GM23338 (cell line): ENCODE results near the gene SYT7. TPM values are rescaled to one million over a fixed set of nuclear protein-coding genes. Genes with fewer than 3 reads are reported as not detected.

Source experiments
- ATAC-seq: fragments of 200-7000 bp; cut with Tn5 transposase; 3 replicates; pipeline ENCODE4 v1.9.1; 2020
- DNase-seq: peaks from one replicate; pipeline ENCODE4 v3.0.0-alpha.2; 2015; ENCODE audit warnings: low spot score
- H2AFZ ChIP-seq: fragments of 200-600 bp; sonication (generic); 2 replicates; pipeline ENCODE4 v1.8.0; 2016; ENCODE audit warnings: antibody characterized with exemption, mild to moderate bottlenecking, moderate library complexity
- H3F3A ChIP-seq: fragments of 200-600 bp; sonication (generic); replicated peaks from 2 replicates; pipeline ENCODE4 v1.8.0; 2017; ENCODE audit warnings: antibody characterized with exemption, mixed run types, low read depth
- H3K27ac ChIP-seq: fragments of 200-600 bp; sonication (generic); 2 replicates; pipeline ENCODE4 v1.6.1; 2016; ENCODE audit warnings: low read depth
- H3K27me3 ChIP-seq: fragments of 200-600 bp; sonication (generic); 2 replicates; pipeline ENCODE4 v1.8.0; 2016; ENCODE audit warnings: mild to moderate bottlenecking, mixed run types, moderate library complexity; ENCODE audit not compliant: insufficient read depth
- H3K36me3 ChIP-seq: fragments of 200-600 bp; sonication (generic); 2 replicates; pipeline ENCODE4 v1.8.0; 2016; ENCODE audit warnings: mild to moderate bottlenecking; ENCODE audit not compliant: insufficient read depth
- H3K4me1 ChIP-seq: fragments of 200-600 bp; sonication (generic); 2 replicates; pipeline ENCODE4 v1.8.0; 2016; ENCODE audit warnings: mild to moderate bottlenecking, moderate library complexity; ENCODE audit not compliant: insufficient read depth
- H3K4me2 ChIP-seq: fragments of 200-600 bp; sonication (generic); 2 replicates; pipeline ENCODE4 v1.7.1; 2017; ENCODE audit warnings: mixed run types
- H3K4me3 ChIP-seq: fragments of 200-600 bp; sonication (generic); 2 replicates; pipeline ENCODE4 v1.6.1; 2016; ENCODE audit warnings: mixed run types
- H3K79me2 ChIP-seq: fragments of 200-600 bp; sonication (generic); replicated peaks from 2 replicates; pipeline ENCODE4 v1.8.0; 2017; ENCODE audit warnings: mild to moderate bottlenecking; ENCODE audit not compliant: insufficient read depth
- H3K9me2 ChIP-seq: fragments of 200-600 bp; sonication (generic); 2 replicates; pipeline ENCODE4 v1.8.0; 2017; ENCODE audit not compliant: insufficient read depth
- H4K20me1 ChIP-seq: fragments of 200-600 bp; sonication (generic); replicated peaks from 2 replicates; pipeline ENCODE4 v1.8.0; 2017; ENCODE audit warnings: mild to moderate bottlenecking; ENCODE audit not compliant: insufficient read depth
- H3K27ac Mint-ChIP-seq: 2 replicates; pipeline ENCODE4 v1.8.0; 2020; ENCODE audit warnings: inconsistent platforms, mild to moderate bottlenecking, moderate library complexity, mixed read lengths
- H3K27me3 Mint-ChIP-seq: 3 replicates; pipeline ENCODE4 v1.8.0; 2022; ENCODE audit warnings: low read depth, mild to moderate bottlenecking, moderate library complexity, mixed read lengths, inconsistent platforms; ENCODE audit not compliant: insufficient read depth, poor library complexity
- H3K36me3 Mint-ChIP-seq: 3 replicates; pipeline ENCODE4 v1.8.0; 2021; ENCODE audit warnings: low read depth, mild to moderate bottlenecking, inconsistent platforms, moderate library complexity, mixed read lengths
- H3K4me1 Mint-ChIP-seq: 3 replicates; pipeline ENCODE4 v1.8.0; 2020; ENCODE audit warnings: mild to moderate bottlenecking, inconsistent platforms, mixed read lengths
- H3K4me3 Mint-ChIP-seq: 3 replicates; pipeline ENCODE4 v1.8.0; 2021; ENCODE audit warnings: moderate library complexity, mild to moderate bottlenecking, inconsistent platforms, mixed read lengths
- H3K9me3 Mint-ChIP-seq: 3 replicates; pipeline ENCODE4 v1.8.0; 2020; ENCODE audit warnings: moderate library complexity, mild to moderate bottlenecking, inconsistent platforms, mixed read lengths
- CREB1 ChIP-seq: fragments of 250-450 bp; sonication (Bioruptor Pico); IDR thresholded peaks from 2 replicates; pipeline ENCODE4 v1.5.0; 2020; ENCODE audit warnings: low read depth, mild to moderate bottlenecking, moderate library complexity
- EZH2phosphoT487 ChIP-seq: fragments of 200-600 bp; sonication (generic); IDR thresholded peaks from one replicate; pipeline ENCODE4 v1.8.1; 2018; ENCODE audit warnings: antibody characterized with exemption; ENCODE audit not compliant: unreplicated experiment
- JUNB ChIP-seq: IDR thresholded peaks from one replicate; pipeline ENCODE4 v1.6.1; 2016; ENCODE audit warnings: antibody characterized with exemption; ENCODE audit not compliant: unreplicated experiment
- NANOG ChIP-seq: IDR thresholded peaks from 2 replicates; pipeline ENCODE4 v1.6.1; 2016; ENCODE audit warnings: antibody characterized with exemption, borderline replicate concordance
- POLR2AphosphoS5 ChIP-seq: IDR thresholded peaks from 2 replicates; pipeline ENCODE4 v1.6.1; 2016; ENCODE audit warnings: antibody characterized with exemption, low read depth
- ZNF114 ChIP-seq: fragments of 250-450 bp; sonication (Bioruptor Pico); IDR thresholded peaks from 2 replicates; pipeline ENCODE4 v1.5.0; 2020; ENCODE audit warnings: mild to moderate bottlenecking, moderate library complexity
- ZNF331 ChIP-seq: fragments of 250-450 bp; sonication (Bioruptor Pico); IDR thresholded peaks from 2 replicates; pipeline ENCODE4 v1.5.0; 2020; ENCODE audit warnings: low read depth, mild to moderate bottlenecking, moderate library complexity
- polyA plus RNA-seq: library from polyadenylated mRNA; unstranded; fragments of >200 nt; fragmentation: Nextera tagmentation; extraction: Ambion mirVana; gene quantifications from 2 replicates; pipeline ENCODE4 v1.2.1, GENCODE V29; 2016
- total RNA-seq: library from RNA; depleted of rRNA; stranded (reverse); fragments of >200 nt; shearing (Covaris generic); gene quantifications from 2 replicates; pipeline ENCODE4 v1.2.3, GENCODE V29; 2014
- TF ChIP-seq, protein P1 (sequence below): fragments of 250-450 bp; sonication (Bioruptor Pico); IDR thresholded peaks from 2 replicates; pipeline ENCODE4 v1.5.0; 2020; ENCODE audit warnings: mild to moderate bottlenecking, moderate library complexity
- TF ChIP-seq, protein P2 (sequence below): IDR thresholded peaks from 2 replicates; pipeline ENCODE4 v1.6.1; 2016; ENCODE audit warnings: antibody characterized with exemption
- TF ChIP-seq, protein P3 (sequence below), 2 experiments: fragments of 200-600 bp in 1 of 2; sonication (generic) in 1 of 2; conservative IDR thresholded peaks; 2 replicates each; pipeline versions ENCODE4 v1.5.1 to v1.6.1; 2016 to 2017; ENCODE audit warnings: antibody characterized with exemption in 2 of 2, low read depth in 2 of 2, mild to moderate bottlenecking in 2 of 2, moderate library complexity in 1 of 2

The SYT7 gene
- total and polyA plus RNA-seq, 2 experiments from 2014 or later: 1.6 to 10.3 TPM

DNA sequence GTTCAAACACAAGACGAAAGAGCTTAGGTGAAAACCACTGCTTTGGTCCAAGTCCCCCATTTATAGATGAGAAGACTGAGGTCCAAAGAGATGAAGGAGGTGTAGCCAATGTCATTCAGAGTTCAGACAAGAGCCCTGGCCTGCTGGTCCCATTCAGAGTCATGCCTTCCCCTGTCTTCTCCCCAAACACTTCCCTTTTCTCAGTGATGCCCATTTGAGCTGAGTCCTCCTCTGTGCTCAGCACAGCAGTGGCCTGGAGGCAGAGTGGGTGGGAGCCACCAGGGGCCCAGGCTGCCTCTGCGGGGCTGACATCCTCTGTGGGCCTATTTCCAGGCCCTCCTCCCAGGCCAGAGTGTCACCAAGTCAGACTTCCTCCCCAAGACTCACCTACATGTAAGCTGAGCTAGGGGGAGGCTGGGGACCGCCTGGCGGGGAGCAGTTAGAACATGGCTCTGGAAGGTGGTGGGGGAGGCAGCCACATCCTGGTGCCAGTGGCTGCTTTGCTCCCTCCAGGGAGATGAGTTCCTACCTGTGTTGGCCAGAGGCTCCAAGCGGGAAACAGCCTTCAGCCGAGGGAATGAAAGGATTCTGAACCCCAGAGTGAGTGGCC is 94.8 kb downstream of the SYT7 start (continued):
- TF ChIP-seq, protein P1, sequence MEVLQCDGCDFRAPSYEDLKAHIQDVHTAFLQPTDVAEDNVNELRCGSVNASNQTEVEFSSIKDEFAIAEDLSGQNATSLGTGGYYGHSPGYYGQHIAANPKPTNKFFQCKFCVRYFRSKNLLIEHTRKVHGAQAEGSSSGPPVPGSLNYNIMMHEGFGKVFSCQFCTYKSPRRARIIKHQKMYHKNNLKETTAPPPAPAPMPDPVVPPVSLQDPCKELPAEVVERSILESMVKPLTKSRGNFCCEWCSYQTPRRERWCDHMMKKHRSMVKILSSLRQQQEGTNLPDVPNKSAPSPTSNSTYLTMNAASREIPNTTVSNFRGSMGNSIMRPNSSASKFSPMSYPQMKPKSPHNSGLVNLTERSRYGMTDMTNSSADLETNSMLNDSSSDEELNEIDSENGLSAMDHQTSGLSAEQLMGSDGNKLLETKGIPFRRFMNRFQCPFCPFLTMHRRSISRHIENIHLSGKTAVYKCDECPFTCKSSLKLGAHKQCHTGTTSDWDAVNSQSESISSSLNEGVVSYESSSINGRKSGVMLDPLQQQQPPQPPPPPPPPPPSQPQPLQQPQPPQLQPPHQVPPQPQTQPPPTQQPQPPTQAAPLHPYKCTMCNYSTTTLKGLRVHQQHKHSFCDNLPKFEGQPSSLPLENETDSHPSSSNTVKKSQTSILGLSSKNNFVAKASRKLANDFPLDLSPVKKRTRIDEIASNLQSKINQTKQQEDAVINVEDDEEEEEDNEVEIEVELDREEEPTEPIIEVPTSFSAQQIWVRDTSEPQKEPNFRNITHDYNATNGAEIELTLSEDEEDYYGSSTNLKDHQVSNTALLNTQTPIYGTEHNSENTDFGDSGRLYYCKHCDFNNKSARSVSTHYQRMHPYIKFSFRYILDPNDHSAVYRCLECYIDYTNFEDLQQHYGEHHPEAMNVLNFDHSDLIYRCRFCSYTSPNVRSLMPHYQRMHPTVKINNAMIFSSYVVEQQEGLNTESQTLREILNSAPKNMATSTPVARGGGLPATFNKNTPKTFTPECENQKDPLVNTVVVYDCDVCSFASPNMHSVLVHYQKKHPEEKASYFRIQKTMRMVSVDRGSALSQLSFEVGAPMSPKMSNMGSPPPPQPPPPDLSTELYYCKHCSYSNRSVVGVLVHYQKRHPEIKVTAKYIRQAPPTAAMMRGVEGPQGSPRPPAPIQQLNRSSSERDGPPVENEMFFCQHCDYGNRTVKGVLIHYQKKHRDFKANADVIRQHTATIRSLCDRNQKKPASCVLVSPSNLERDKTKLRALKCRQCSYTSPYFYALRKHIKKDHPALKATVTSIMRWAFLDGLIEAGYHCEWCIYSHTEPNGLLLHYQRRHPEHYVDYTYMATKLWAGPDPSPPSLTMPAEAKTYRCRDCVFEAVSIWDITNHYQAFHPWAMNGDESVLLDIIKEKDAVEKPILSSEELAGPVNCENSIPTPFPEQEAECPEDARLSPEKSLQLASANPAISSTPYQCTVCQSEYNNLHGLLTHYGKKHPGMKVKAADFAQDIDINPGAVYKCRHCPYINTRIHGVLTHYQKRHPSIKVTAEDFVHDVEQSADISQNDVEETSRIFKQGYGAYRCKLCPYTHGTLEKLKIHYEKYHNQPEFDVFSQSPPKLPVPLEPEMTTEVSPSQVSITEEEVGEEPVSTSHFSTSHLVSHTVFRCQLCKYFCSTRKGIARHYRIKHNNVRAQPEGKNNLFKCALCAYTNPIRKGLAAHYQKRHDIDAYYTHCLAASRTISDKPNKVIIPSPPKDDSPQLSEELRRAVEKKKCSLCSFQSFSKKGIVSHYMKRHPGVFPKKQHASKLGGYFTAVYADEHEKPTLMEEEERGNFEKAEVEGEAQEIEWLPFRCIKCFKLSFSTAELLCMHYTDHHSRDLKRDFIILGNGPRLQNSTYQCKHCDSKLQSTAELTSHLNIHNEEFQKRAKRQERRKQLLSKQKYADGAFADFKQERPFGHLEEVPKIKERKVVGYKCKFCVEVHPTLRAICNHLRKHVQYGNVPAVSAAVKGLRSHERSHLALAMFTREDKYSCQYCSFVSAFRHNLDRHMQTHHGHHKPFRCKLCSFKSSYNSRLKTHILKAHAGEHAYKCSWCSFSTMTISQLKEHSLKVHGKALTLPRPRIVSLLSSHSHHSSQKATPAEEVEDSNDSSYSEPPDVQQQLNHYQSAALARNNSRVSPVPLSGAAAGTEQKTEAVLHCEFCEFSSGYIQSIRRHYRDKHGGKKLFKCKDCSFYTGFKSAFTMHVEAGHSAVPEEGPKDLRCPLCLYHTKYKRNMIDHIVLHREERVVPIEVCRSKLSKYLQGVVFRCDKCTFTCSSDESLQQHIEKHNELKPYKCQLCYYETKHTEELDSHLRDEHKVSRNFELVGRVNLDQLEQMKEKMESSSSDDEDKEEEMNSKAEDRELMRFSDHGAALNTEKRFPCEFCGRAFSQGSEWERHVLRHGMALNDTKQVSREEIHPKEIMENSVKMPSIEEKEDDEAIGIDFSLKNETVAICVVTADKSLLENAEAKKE: no peak
- TF ChIP-seq EZH2phosphoT487 (no peak), NANOG (no peak), ZNF331 (no peak), ZNF114 (CRISPR knock-in tag) (no peak), CREB1 (CRISPR knock-in tag) (no peak)

DNA sequence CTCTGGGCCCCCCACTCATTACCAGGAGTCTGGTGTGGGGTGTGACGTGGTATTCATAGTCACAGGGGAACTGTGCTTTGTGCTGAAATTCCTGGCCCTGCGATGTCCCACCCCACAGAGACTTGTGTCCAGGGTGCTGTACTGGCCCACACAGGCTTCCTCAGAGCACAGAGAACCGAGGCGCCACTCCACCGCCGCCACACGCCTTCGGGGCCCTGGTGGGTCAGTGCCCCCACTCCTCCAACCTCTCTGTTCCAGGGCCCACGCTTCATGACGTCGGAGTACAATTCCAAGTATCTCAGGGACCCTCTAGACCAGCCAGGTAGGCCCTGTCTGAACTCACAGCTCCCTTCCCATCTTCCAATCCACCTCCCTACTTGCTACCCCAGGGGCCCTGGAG is 95.8 kb downstream of the SYT7 start:
- Mint-ChIP-seq H3K36me3 (no peaks in the 10 kb centered on the region), H3K27ac (no peak overlapping the region), H3K9me3 (no peaks in the 10 kb centered on the region; the same call in 2 of the 3 replicates), H3K4me1 (peaks cover 47% of the 10 kb centered on the region), H3K27me3 (peaks cover 23% of the 10 kb centered on the region), H3K4me3 (no peak overlapping the region)
- H3K4me3 ChIP-seq: no peak overlapping the region
- H3K36me3 ChIP-seq: no peaks in the 10 kb centered on the region
- TF ChIP-seq, protein P2, sequence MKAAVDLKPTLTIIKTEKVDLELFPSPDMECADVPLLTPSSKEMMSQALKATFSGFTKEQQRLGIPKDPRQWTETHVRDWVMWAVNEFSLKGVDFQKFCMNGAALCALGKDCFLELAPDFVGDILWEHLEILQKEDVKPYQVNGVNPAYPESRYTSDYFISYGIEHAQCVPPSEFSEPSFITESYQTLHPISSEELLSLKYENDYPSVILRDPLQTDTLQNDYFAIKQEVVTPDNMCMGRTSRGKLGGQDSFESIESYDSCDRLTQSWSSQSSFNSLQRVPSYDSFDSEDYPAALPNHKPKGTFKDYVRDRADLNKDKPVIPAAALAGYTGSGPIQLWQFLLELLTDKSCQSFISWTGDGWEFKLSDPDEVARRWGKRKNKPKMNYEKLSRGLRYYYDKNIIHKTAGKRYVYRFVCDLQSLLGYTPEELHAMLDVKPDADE: no peak
- no peak for TF ChIP-seq EZH2phosphoT487
- TF ChIP-seq, protein P3, sequence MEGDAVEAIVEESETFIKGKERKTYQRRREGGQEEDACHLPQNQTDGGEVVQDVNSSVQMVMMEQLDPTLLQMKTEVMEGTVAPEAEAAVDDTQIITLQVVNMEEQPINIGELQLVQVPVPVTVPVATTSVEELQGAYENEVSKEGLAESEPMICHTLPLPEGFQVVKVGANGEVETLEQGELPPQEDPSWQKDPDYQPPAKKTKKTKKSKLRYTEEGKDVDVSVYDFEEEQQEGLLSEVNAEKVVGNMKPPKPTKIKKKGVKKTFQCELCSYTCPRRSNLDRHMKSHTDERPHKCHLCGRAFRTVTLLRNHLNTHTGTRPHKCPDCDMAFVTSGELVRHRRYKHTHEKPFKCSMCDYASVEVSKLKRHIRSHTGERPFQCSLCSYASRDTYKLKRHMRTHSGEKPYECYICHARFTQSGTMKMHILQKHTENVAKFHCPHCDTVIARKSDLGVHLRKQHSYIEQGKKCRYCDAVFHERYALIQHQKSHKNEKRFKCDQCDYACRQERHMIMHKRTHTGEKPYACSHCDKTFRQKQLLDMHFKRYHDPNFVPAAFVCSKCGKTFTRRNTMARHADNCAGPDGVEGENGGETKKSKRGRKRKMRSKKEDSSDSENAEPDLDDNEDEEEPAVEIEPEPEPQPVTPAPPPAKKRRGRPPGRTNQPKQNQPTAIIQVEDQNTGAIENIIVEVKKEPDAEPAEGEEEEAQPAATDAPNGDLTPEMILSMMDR (conservative IDR thresholded peaks at IDR 0.05; ENCODE audit: low read depth in 2 of 2): no peak
- no peak for TF ChIP-seq JUNB
- no peak for TF ChIP-seq NANOG
- no peak for TF ChIP-seq POLR2AphosphoS5
- 0 out of 2 replicates have a peak, but pooled peaks cover 6% of the 10 kb centered on the region for H3F3A ChIP-seq
- peaks cover 30% of the 10 kb centered on the region for H3K4me1 ChIP-seq
- DNase-seq (no peak), ATAC-seq (no peak)
- no peaks in the 10 kb centered on the region for H3K9me2 ChIP-seq
- H4K20me1 ChIP-seq: 0 out of 2 replicates have a peak, but pooled peaks cover 2% of the 10 kb centered on the region
- H3K27ac ChIP-seq: no peak overlapping the region
- H2AFZ ChIP-seq: no peak overlapping the region
- no peaks in the 10 kb centered on the region for H3K27me3 ChIP-seq
- no peak overlapping the region for H3K4me2 ChIP-seq
- no peaks in the 10 kb centered on the region for H3K79me2 ChIP-seq
